K562 (cell line): ENCODE data around the gene OR2T4. TPM values are rescaled to one million over a fixed set of nuclear protein-coding genes. Genes with fewer than 3 reads are reported as not detected.

Experiments
- ATAC-seq: fragments of 200-7000 bp; cut with Tn5 transposase; 3 replicates; pipeline ENCODE4 v1.9.1; 2020; ENCODE audit warnings: moderate library complexity
- BruUV-seq: library from RNA; stranded (reverse); fragments of 400-500 nt; replicated peaks from 2 replicates; lab custom pipeline; 2021; lab: Mats Ljungman, UMichigan
- CTCF ChIA-PET: fragments of 300-600 bp; formaldehyde crosslinking; extraction: SDS; loops from one replicate; lab custom pipeline; 2021; ENCODE audit warnings: low intra/inter-chr PET ratio; lab: Yijun Ruan, JAX
- POLR2A ChIA-PET: fragments of 300-600, 350-650 bp; sonication (Branson Sonifier 250); formaldehyde crosslinking; extraction: SDS; loops from one replicate; lab custom pipeline; 2021; ENCODE audit warnings: antibody characterized with exemption, inconsistent platforms; lab: Yijun Ruan, JAX
- DNase-seq, 4 experiments: peaks; one replicate each; pipeline versions ENCODE4 v3.0.0 to v3.0.0-alpha.2; 2011 to 2018; ENCODE audit warnings: low spot score in 3 of 4, mixed read lengths in 3 of 4; ENCODE audit errors: extremely low read depth in 1 of 4
- FAIRE-seq: peaks from 2 replicates; lab custom pipeline; 2011; peaks lifted over from hg19 to GRCh38; lab: Jason Lieb, UNC
- H2AFZ ChIP-seq: 2 replicates; pipeline ENCODE4 v1.6.0; 2011; ENCODE audit warnings: low read depth, low read length, control low read depth, inconsistent platforms
- H3K27ac ChIP-seq: fragments of 200-600 bp; 3 replicates; pipeline ENCODE4 v1.8.0; 2011; ENCODE audit warnings: low read depth, mild to moderate bottlenecking, control low read depth, inconsistent platforms, low read length, moderate library complexity, mixed read lengths; ENCODE audit errors: extremely low read depth
- H3K27me3 ChIP-seq, 2 experiments: fragments of 300-600 bp in 1 of 2; 2 replicates in 1 of 2; 3 replicates in 1 of 2; pipeline versions ENCODE4 v1.6.0 to v1.8.0; 2011; ENCODE audit warnings: inconsistent platforms in 2 of 2, low read length in 2 of 2, mild to moderate bottlenecking in 1 of 2, mixed read lengths in 1 of 2, moderate library complexity in 1 of 2; ENCODE audit not compliant: control insufficient read depth in 2 of 2, insufficient read depth in 2 of 2
- H3K36me3 ChIP-seq: fragments of 300-600 bp; 3 replicates; pipeline ENCODE4 v1.8.0; 2011; ENCODE audit warnings: mild to moderate bottlenecking, low read length, inconsistent platforms; ENCODE audit not compliant: control insufficient read depth, insufficient read depth
- H3K4me1 ChIP-seq, 2 experiments: fragments of 200-600 bp in 1 of 2; replicated peaks in 1 of 2; 2 replicates in 1 of 2; 3 replicates in 1 of 2; pipeline versions ENCODE4 v1.5.1 to v1.8.0; 2011; ENCODE audit warnings: inconsistent platforms in 2 of 2, low read length in 2 of 2, mild to moderate bottlenecking in 1 of 2, mixed read lengths in 1 of 2, moderate library complexity in 1 of 2; ENCODE audit not compliant: control insufficient read depth in 2 of 2, insufficient read depth in 2 of 2
- H3K4me2 ChIP-seq: 2 replicates; pipeline ENCODE4 v1.6.1; 2011; ENCODE audit warnings: low read length, control low read depth, inconsistent platforms, mixed read lengths; ENCODE audit not compliant: insufficient read depth
- H3K4me3 ChIP-seq: fragments of 200-600 bp; sonication (generic), shearing (Covaris generic); 2 replicates; pipeline ENCODE4 v1.5.1; 2016; ENCODE audit warnings: control low read depth, inconsistent platforms
- H3K79me2 ChIP-seq: fragments of 200-600 bp; 3 replicates; pipeline ENCODE4 v1.8.0; 2011; ENCODE audit warnings: low read length, inconsistent platforms; ENCODE audit not compliant: control insufficient read depth, insufficient read depth
- H3K9ac ChIP-seq, 2 experiments: 2 replicates each; pipeline versions ENCODE4 v1.6.0 to v1.6.1; 2011; ENCODE audit warnings: low read depth in 2 of 2, low read length in 2 of 2, control low read depth in 1 of 2, inconsistent platforms in 1 of 2, mild to moderate bottlenecking in 1 of 2, mixed read lengths in 1 of 2; ENCODE audit not compliant: insufficient read depth in 1 of 2
- H3K9me1 ChIP-seq: one replicate; pipeline ENCODE4 v1.6.0; 2011; ENCODE audit warnings: inconsistent platforms, mild to moderate bottlenecking, low read length, moderate library complexity; ENCODE audit not compliant: control insufficient read depth, insufficient read depth
- H3K9me3 ChIP-seq: replicated peaks from 2 replicates; pipeline ENCODE4 v1.5.1; 2011; ENCODE audit warnings: low read depth, low read length, inconsistent platforms; ENCODE audit not compliant: control insufficient read depth, insufficient read depth
- H4K20me1 ChIP-seq: replicated peaks from 2 replicates; pipeline ENCODE4 v1.6.1; 2011; ENCODE audit warnings: low read length, inconsistent platforms, mixed read lengths; ENCODE audit not compliant: control insufficient read depth, insufficient read depth
- CBX3 ChIP-seq, 2 experiments: IDR thresholded peaks; 1 replicate in 1 of 2; 2 replicates in 1 of 2; pipeline ENCODE4 v1.6.1; 2012; ENCODE audit warnings: inconsistent platforms in 2 of 2, low read length in 2 of 2, borderline replicate concordance in 1 of 2, control low read depth in 1 of 2
- CCNT2 ChIP-seq: IDR thresholded peaks from 2 replicates; pipeline ENCODE4 v1.6.1; 2011; ENCODE audit warnings: borderline replicate concordance, low read depth, mild to moderate bottlenecking, moderate library complexity, mixed read lengths, low read length; ENCODE audit not compliant: insufficient read length; ENCODE audit errors: extremely low read depth
- CEBPB ChIP-seq: fragments of 450-650 bp; IDR thresholded peaks from 2 replicates; pipeline ENCODE4 v1.6.1; 2016; ENCODE audit warnings: missing genetic modification characterization, missing compliant biosample characterization
- FUS ChIP-seq: fragments of 200-400 bp; formaldehyde crosslinking; optimal IDR thresholded peaks from 2 replicates; pipeline ENCODE3; 2017; ENCODE audit warnings: low read depth, low read length
- PHB2 ChIP-seq: fragments of 450-650 bp; IDR thresholded peaks from 2 replicates; pipeline ENCODE4 v1.6.1; 2017; ENCODE audit warnings: low read depth
- POLR2A ChIP-seq: fragments of 450-650 bp; conservative IDR thresholded peaks from 2 replicates; pipeline ENCODE4 v1.6.1; 2016
- POLR2G ChIP-seq: fragments of 200-400 bp; formaldehyde crosslinking; IDR thresholded peaks from 2 replicates; pipeline ENCODE4 v1.6.1; 2017; ENCODE audit warnings: low read depth, mild to moderate bottlenecking, antibody characterized with exemption, low read length, moderate library complexity
- PREB ChIP-seq: sonication (generic); formaldehyde crosslinking; IDR thresholded peaks from 2 replicates; pipeline ENCODE4 v1.8.1; 2023; ENCODE audit warnings: mild to moderate bottlenecking, missing genetic modification reagents
- PURB ChIP-seq: sonication (generic); formaldehyde crosslinking; IDR thresholded peaks from 2 replicates; pipeline ENCODE4 v1.9.0; 2021; ENCODE audit warnings: low read depth, mild to moderate bottlenecking, missing genetic modification reagents
- RCOR1 ChIP-seq, 2 experiments: IDR thresholded peaks; 2 replicates each; pipeline ENCODE4 v1.6.1; 2012; ENCODE audit warnings: low read depth in 2 of 2, low read length in 2 of 2, borderline replicate concordance in 1 of 2, improper control_type of control experiment in 1 of 2
- STAT5B ChIP-seq: fragments of 250-450 bp; sonication (Bioruptor Pico); IDR thresholded peaks from 2 replicates; pipeline ENCODE4 v1.8.0; 2021; ENCODE audit warnings: mild to moderate bottlenecking, inconsistent platforms
- TAF9B ChIP-seq: fragments of 450-650 bp; IDR thresholded peaks from 2 replicates; pipeline ENCODE4 v1.6.1; 2018; ENCODE audit warnings: mild to moderate bottlenecking; ENCODE audit not compliant: partially characterized antibody
- TEAD1 ChIP-seq, 2 experiments: fragments of 450-650 bp in 1 of 2; sonication (generic) in 1 of 2; formaldehyde crosslinking; IDR thresholded peaks; 2 replicates each; pipeline versions ENCODE4 v1.4.0 to v1.8.0; 2020 to 2022; ENCODE audit warnings: mild to moderate bottlenecking in 2 of 2, missing genetic modification reagents in 1 of 2
- TRIM24 ChIP-seq, 2 experiments: fragments of 450-650 bp; IDR thresholded peaks; 2 replicates each; pipeline ENCODE4 v1.6.1; 2016
- ZBTB43 ChIP-seq: sonication (generic); formaldehyde crosslinking; IDR thresholded peaks from 2 replicates; pipeline ENCODE4 v1.8.0; 2023; ENCODE audit warnings: mild to moderate bottlenecking, missing genetic modification reagents
- ZNF12 ChIP-seq: sonication (generic); formaldehyde crosslinking; IDR thresholded peaks from 2 replicates; pipeline ENCODE4 v1.4.0; 2020; ENCODE audit warnings: mild to moderate bottlenecking, missing genetic modification reagents
- ZNF143 ChIP-seq: sonication (generic); formaldehyde crosslinking; IDR thresholded peaks from 2 replicates; pipeline ENCODE4 v1.9.0; 2022; ENCODE audit warnings: mild to moderate bottlenecking, missing genetic modification reagents
- ZNF644 ChIP-seq: fragments of 200-800 bp; sonication (Bioruptor generic); IDR thresholded peaks from 2 replicates; pipeline ENCODE4 v1.6.1; 2016; ENCODE audit warnings: low read depth, missing genetic modification characterization, missing compliant biosample characterization
- WGBS: fragments of 100-300 bp; shearing (Covaris generic); methylation state at CpG from one replicate; pipeline ENCODE4 v1.1.6; 2016; ENCODE audit warnings: low coverage, mixed read lengths; ENCODE audit not compliant: insufficient coverage; ENCODE audit errors: missing lambda C conversion rate; 5-methylcytosine and 5-hydroxymethylcytosine counted together
- in situ Hi-C: fragments of 300-500 bp; cut with MboI; formaldehyde crosslinking; loops from 4 replicates; pipeline ENCODE4 v1.15.0; 2018; ENCODE audit warnings: inconsistent platforms, mixed read lengths
- intact Hi-C: fragments of 100-400 bp; cut with micrococcal nuclease; formaldehyde crosslinking; loops from 2 replicates; pipeline ENCODE4 v1.14.2; 2022
- polyA plus RNA-seq, 8 experiments: library from polyadenylated mRNA; depleted of rRNA in 4 of 8; stranded (reverse) in 5 of 8; unstranded in 3 of 8; fragments of >200 nt; fragmentation: Nextera tagmentation in 2 of 8; fragmentation: Illumina TruSeq in 1 of 8; extraction: Ambion mirVana in 2 of 8; extraction: Trizol in 1 of 8; gene quantifications; 2 replicates each; pipeline versions ENCODE4 v1.2.1 to v1.2.3, GENCODE V29; 2011 to 2014; ENCODE audit warnings: inconsistent platforms in 1 of 8, missing spikeins in 1 of 8
- total RNA-seq, 7 experiments: library from RNA; depleted of rRNA in 6 of 7; stranded (reverse); fragments of >200 nt in 6 of 7; fragmentation: Illumina TruSeq in 2 of 7; extraction: Trizol in 2 of 7; gene quantifications; 2 replicates each; pipeline versions ENCODE4 v1.2.1 to v1.2.3, GENCODE V29; 2011 to 2021; ENCODE audit warnings: low replicate concordance in 1 of 7
- TF ChIP-seq, protein P1 (sequence below): fragments of 450-650 bp; IDR thresholded peaks from 2 replicates; pipeline ENCODE4 v1.6.1; 2016; ENCODE audit warnings: antibody characterized with exemption

OR2T4 gene
- total and polyA plus RNA-seq, 9 of the 15 experiments (the other 6 are each of a cell fraction or from before 2014, with no cell fraction given), result not detected

GRCh38 chr1:248393050-248393449 lies 31.6 kb downstream of the OR2T4 start:
- intact Hi-C loops (no loop called here), in situ Hi-C loops (no loop called here)
- Histone ChIP-seq H3K4me2 (no peak overlapping the region), H3K79me2 (no peaks in the 10 kb centered on the region), H3K9ac (no peak overlapping the region), H4K20me1 (no peaks in the 10 kb centered on the region), H3K9me1 (no peaks in the 10 kb centered on the region), H2AFZ (no peak overlapping the region), H3K27ac (no peak overlapping the region), H3K27me3 (no peaks in the 10 kb centered on the region), H3K4me3 (no peak overlapping the region), H3K9me3 (peaks cover 2% of the 10 kb centered on the region; the same call in 1 of the 2 replicates), H3K4me1 (no peaks in the 10 kb centered on the region), H3K36me3 (no peaks in the 10 kb centered on the region)
- ChIA-PET POLR2A (no interaction called here), CTCF (no interaction called here)
- TF ChIP-seq ZNF143 (CRISPR knock-in tag) (no peak), POLR2A (no peak), CBX3 (IDR thresholded peaks at IDR 0.05; ENCODE audit: borderline replicate concordance in 1 of 2, low read length in 2 of 2) (no peak), CCNT2 (no peak), TAF9B (no peak), TEAD1 (CRISPR knock-in tag; IDR thresholded peaks at IDR 0.05) (no peak), TRIM24 (IDR thresholded peaks at IDR 0.05) (no peak), PURB (CRISPR knock-in tag) (no peak), ZNF12 (no peak), STAT5B (no peak), FUS (no peak), PREB (CRISPR knock-in tag) (no peak), RCOR1 (IDR thresholded peaks at IDR 0.05; ENCODE audit: borderline replicate concordance in 1 of 2, low read depth in 2 of 2, low read length in 2 of 2) (no peak), CEBPB (tag) (no peak), ZBTB43 (CRISPR knock-in tag) (no peak), ZNF644 (tag) (no peak), PHB2 (no peak), POLR2G (no peak)
- TF ChIP-seq, protein P1, sequence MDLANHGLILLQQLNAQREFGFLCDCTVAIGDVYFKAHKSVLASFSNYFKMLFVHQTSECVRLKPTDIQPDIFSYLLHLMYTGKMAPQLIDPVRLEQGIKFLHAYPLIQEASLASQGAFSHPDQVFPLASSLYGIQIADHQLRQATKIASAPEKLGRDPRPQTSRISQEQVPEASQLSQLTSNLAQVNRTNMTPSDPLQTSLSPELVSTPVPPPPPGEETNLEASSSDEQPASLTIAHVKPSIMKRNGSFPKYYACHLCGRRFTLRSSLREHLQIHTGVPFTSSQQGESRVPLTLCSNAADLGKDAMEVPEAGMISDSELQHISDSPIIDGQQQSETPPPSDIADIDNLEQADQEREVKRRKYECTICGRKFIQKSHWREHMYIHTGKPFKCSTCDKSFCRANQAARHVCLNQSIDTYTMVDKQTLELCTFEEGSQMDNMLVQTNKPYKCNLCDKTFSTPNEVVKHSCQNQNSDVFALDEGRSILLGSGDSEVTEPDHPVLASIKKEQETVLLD, result no peak
- 0% methylated on average over 2 of the region's 2 CpGs for WGBS
- ATAC-seq (no peak), FAIRE-seq (no peak), DNase-seq (no peak)
- BruUV-seq, result no TSS peak
